ENCODE measurements around the gene ATP6V1C2.

The ATP6V1C2 gene

DNA sequence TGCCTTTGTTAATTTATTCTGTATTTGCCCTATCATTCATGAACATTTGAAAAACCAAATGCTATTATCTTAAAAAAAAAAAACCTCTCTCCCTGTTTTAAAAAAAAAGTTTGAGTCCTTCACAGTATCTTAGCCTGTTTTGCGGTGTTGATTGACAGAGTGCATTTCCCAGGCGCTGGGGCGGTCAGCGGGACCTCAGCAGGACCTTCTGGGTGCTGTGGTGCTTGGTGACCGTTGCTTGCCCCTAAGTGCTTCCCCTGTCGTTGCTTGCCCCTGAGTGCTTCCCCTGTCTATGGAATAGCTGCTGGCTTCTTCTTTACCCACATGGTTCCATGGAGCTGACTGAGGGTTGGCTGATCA, 12.1 kb downstream of the ATP6V1C2 start:
- in situ Hi-C loops (cut with HindIII; ENCODE audit: low pct_ligation_motif_present, low sequenced_read_pairs), result no loop called here
- no peaks in the 10 kb centered on the region for H3K27me3 ChIP-seq (replicated peaks)
- H3K27ac ChIP-seq, result no peak overlapping the region
- no peak for DNase-seq
- no peak overlapping the region for H3K4me3 ChIP-seq (ENCODE audit: low read depth, low read length)
- no peaks in the 10 kb centered on the region for H3K36me3 ChIP-seq (replicated peaks)
- TF ChIP-seq, protein P1, sequence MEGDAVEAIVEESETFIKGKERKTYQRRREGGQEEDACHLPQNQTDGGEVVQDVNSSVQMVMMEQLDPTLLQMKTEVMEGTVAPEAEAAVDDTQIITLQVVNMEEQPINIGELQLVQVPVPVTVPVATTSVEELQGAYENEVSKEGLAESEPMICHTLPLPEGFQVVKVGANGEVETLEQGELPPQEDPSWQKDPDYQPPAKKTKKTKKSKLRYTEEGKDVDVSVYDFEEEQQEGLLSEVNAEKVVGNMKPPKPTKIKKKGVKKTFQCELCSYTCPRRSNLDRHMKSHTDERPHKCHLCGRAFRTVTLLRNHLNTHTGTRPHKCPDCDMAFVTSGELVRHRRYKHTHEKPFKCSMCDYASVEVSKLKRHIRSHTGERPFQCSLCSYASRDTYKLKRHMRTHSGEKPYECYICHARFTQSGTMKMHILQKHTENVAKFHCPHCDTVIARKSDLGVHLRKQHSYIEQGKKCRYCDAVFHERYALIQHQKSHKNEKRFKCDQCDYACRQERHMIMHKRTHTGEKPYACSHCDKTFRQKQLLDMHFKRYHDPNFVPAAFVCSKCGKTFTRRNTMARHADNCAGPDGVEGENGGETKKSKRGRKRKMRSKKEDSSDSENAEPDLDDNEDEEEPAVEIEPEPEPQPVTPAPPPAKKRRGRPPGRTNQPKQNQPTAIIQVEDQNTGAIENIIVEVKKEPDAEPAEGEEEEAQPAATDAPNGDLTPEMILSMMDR (IDR thresholded peaks at IDR 0.05; ENCODE audit: low read depth, low read length, missing control alignments), result no peak

DNA sequence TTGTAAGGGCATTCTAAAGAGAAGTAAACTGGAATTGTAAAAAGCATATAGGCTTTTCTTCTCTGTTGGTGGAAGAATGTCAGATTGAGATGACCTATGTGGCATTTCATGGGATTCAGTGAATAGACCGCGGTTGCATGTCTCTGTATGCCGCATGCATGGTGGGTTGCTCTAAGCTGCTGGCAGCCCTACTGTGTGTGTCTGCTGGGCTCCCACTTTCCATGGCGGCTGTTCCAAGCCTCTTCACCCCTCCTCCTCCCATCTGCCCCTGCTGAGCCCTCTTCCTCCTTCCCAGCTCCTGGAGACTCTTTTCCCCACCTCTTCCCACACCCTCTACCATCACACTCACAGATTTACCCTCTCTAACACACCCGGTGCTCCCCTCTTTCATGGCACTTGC, 12.6 kb downstream of the ATP6V1C2 start:
- no peak overlapping the region for H3K4me3 ChIP-seq (ENCODE audit: low read depth, low read length)
- TF ChIP-seq, protein P1 (IDR thresholded peaks at IDR 0.05; ENCODE audit: low read depth, low read length, missing control alignments), result no peak
- no peak overlapping the region for H3K27ac ChIP-seq
- no peaks in the 10 kb centered on the region for H3K36me3 ChIP-seq (replicated peaks)
- no peak for DNase-seq
- in situ Hi-C loops (cut with HindIII; ENCODE audit: low pct_ligation_motif_present, low sequenced_read_pairs), result no loop called here
- H3K27me3 ChIP-seq (replicated peaks), result no peaks in the 10 kb centered on the region

DNA sequence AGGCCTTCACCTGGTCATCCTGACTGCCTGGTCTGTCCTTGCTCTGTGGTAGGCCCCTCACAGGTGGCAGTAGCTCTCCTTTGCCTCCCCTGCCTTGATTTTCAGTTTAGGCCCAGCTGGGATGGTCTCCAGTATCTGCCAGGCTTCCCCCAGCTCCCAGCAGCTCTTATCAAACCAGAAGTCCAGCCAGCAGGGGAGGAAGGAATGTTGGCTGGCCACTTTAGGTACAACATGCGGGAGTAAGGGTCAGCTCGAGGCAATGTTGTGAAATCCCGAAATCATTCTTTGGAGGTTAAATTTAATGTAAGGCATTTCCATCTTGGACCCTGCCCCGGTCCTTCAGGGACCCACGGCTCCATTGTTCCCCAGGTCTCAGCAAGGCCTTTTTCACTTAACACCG, 16.8 kb downstream of the ATP6V1C2 start:
- Histone ChIP-seq H3K27me3 (replicated peaks) (no peaks in the 10 kb centered on the region), H3K27ac (no peak overlapping the region), H3K4me3 (ENCODE audit: low read depth, low read length) (no peak overlapping the region), H3K36me3 (replicated peaks) (no peaks in the 10 kb centered on the region)
- in situ Hi-C loops (cut with HindIII; ENCODE audit: low pct_ligation_motif_present, low sequenced_read_pairs), result no loop called here
- TF ChIP-seq, protein P1 (IDR thresholded peaks at IDR 0.05; ENCODE audit: low read depth, low read length, missing control alignments), result no peak
- no peak for DNase-seq

DNA sequence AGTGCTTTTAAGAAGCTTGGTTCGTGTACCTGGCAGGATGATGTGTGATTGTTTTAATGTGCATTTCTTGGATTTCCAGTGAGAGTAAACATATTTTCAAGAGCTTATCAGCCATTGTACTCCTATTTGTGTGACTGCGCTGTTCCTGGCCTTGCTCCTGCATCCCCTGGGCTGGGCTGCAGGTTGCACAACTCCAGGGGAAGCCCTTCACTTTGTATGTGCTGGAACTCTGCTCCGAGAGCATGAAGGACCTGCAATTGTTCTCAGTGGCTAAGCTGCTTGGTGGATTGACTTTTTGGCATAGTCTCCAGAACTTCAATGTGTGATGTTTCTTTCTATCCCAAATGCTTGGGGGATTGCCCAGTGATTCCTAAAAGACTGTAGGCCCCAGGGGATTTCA, 18.8 kb downstream of the ATP6V1C2 start:
- no peak for DNase-seq
- Histone ChIP-seq H3K36me3 (replicated peaks) (no peaks in the 10 kb centered on the region), H3K4me3 (ENCODE audit: low read depth, low read length) (no peak overlapping the region), H3K27ac (no peak overlapping the region), H3K27me3 (replicated peaks) (no peaks in the 10 kb centered on the region)
- in situ Hi-C loops (cut with HindIII; ENCODE audit: low pct_ligation_motif_present, low sequenced_read_pairs), result no loop called here
- TF ChIP-seq, protein P1 (IDR thresholded peaks at IDR 0.05; ENCODE audit: low read depth, low read length, missing control alignments), result no peak

DNA sequence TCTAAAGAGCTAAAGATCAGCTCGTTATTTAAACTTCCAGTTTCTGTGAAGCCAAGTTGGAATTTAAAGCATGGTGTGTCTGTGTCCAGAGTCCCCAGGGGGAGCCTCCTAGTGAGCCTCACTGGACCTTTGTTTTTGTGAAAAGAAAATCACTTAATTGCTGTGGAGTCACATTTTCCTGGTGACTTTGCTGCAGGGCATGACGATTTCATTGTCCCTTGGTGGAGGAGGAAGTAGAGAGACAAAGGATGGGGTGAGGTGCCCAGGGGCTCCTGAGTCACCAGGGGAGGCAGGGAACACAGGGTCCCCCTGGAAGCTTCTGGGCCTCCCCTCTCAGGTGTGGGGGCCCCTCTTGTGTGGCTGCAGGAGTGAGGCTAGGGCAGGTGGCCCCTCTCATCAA, 19.7 kb downstream of the ATP6V1C2 start:
- Histone ChIP-seq H3K36me3 (replicated peaks) (no peaks in the 10 kb centered on the region), H3K4me3 (ENCODE audit: low read depth, low read length) (no peak overlapping the region), H3K27me3 (replicated peaks) (no peaks in the 10 kb centered on the region), H3K27ac (no peak overlapping the region)
- in situ Hi-C loops (cut with HindIII; ENCODE audit: low pct_ligation_motif_present, low sequenced_read_pairs), result no loop called here
- DNase-seq, result no peak
- TF ChIP-seq, protein P1 (IDR thresholded peaks at IDR 0.05; ENCODE audit: low read depth, low read length, missing control alignments), result no peak

DNA sequence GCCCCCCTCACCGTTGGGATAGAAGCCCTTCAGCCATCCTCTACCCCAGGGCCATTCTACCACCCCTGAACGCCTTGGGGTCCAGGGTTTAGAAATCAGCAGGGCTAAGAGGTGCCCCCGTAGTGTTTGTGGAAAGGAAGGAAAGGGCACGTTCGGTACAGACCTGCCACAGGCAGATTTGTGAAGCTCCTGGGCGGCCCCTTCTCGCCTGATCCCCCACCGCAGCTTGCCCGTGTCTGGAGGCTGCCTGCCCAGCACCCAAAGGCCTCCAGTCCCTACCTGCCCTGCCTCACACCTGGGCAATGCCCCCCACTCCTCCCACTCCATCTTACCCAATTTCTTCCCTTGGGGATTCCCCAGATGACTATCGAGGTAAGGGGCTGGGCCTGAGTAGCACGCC, 21.2 kb downstream of the ATP6V1C2 start:
- in situ Hi-C loops (cut with HindIII; ENCODE audit: low pct_ligation_motif_present, low sequenced_read_pairs), result no loop called here
- no peak for DNase-seq
- TF ChIP-seq, protein P1 (IDR thresholded peaks at IDR 0.05; ENCODE audit: low read depth, low read length, missing control alignments), result no peak
- no peaks in the 10 kb centered on the region for H3K27me3 ChIP-seq (replicated peaks)
- H3K4me3 ChIP-seq (ENCODE audit: low read depth, low read length), result no peak overlapping the region
- H3K27ac ChIP-seq, result no peak overlapping the region
- H3K36me3 ChIP-seq (replicated peaks), result no peaks in the 10 kb centered on the region
